ENCODE measurements around the gene PRKCZ. TPM values are rescaled to one million over a fixed set of nuclear protein-coding genes. Genes with fewer than 3 reads are reported as not detected.
"Not testable (repeated sequence)": the region's sequence is repeated elsewhere in the genome, so short reads cannot be mapped to it uniquely, and the experiment has no call there.

Gene PRKCZ
- total and polyA plus RNA-seq, 2 of the 4 experiments (the other 2 are of a cell fraction), result 2.0 to 3.5 TPM

DNA sequence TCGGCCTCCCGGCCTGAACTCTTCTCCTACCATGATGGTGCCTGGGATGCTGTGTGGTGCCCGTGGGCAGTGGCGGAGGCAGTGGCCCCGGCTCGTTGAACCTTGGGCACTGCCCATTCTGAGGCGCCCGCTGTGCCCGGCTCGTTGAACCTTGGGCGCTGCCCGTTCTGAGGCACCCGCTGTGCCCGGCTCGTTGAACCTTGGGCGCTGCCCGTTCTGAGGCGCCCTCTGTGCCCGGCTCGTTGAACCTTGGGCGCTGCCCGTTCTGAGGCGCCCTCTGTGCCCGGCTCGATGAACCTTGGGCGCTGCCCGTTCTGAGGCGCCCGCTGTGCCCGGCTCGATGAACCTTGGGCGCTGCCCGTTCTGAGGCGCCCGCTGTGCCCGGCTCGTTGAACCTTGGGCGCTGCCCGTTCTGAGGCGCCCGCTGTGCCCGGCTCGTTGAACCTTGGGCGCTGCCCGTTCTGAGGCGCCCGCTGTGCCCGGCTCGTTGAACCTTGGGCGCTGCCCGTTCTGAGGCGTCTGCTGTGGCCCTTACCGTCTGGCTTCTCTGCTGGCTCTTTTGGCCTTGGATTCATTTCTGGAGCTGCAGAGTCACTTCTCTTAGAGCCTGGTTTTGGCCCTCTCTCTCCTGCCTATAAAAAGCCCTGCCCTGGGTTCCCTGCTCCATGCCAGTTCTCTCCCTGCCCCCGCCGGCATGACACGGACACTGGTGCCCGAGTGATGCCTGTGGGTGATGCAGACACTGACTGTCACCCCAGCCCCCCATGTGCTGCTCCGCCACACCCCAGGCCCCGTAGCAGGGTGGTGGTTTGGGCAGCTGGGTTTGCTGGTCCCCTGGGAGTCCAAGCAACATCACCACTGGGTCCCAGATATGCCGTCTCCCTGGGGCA is 44.3 kb downstream of the PRKCZ start:
- H4K20me1 ChIP-seq (ENCODE audit: insufficient read depth, low read length); H4K5ac ChIP-seq (ENCODE audit: low read depth, low read length); H4K91ac ChIP-seq (ENCODE audit: insufficient read depth, low read depth, low read length); DNase-seq; H2AK9ac ChIP-seq (replicated peaks; ENCODE audit: low read depth, low read length, poor library complexity); dilution Hi-C loops (cut with HindIII; ENCODE audit: low sequenced_read_pairs, unreplicated experiment); H3K27me3 ChIP-seq (ENCODE audit: control insufficient read depth, insufficient read depth, low read length); H3K4ac ChIP-seq (ENCODE audit: low read depth, low read length); H3K79me1 ChIP-seq (ENCODE audit: low read depth in 1 of 2, low read length in 2 of 2); H3K4me1 ChIP-seq (ENCODE audit: control insufficient read depth, insufficient read depth, low read length); H2AFZ ChIP-seq (replicated peaks; ENCODE audit: low read length, poor library complexity); H3K4me3 ChIP-seq (ENCODE audit: insufficient read depth, low read depth, low read length); H2BK120ac ChIP-seq (ENCODE audit: low read depth, low read length); ATAC-seq (ENCODE audit: low read depth); H3K18ac ChIP-seq (ENCODE audit: low read depth, low read length); H3K27ac ChIP-seq (ENCODE audit: insufficient read depth, low read length); POLR2A ChIA-PET (ENCODE audit: unreplicated experiment); H4K8ac ChIP-seq (ENCODE audit: low read depth in 2 of 2, low read length in 2 of 2); H3K56ac ChIP-seq (ENCODE audit: extremely low read depth, insufficient read depth, low read length); H2BK5ac ChIP-seq (ENCODE audit: low read depth, low read length, poor library complexity, severe bottlenecking); H3K9ac ChIP-seq (ENCODE audit: low read depth, low read length); in situ Hi-C loops (cut with MboI; ENCODE audit: low sequenced_read_pairs); H2AK5ac ChIP-seq (ENCODE audit: low read depth, low read length); BruUV-seq (replicated peaks); CTCF ChIA-PET; H3K9me1 ChIP-seq (ENCODE audit: insufficient read depth, low read length); H3K23ac ChIP-seq (ENCODE audit: low read depth, low read length); H2BK15ac ChIP-seq (ENCODE audit: low read depth, low read length); H3K14ac ChIP-seq (replicated peaks; ENCODE audit: low read depth, low read length); H3K36me3 ChIP-seq (ENCODE audit: control insufficient read depth, insufficient read depth, low read length); H2BK20ac ChIP-seq (ENCODE audit: low read depth, low read length); H3K4me2 ChIP-seq (ENCODE audit: low read depth, low read length): not testable (repeated sequence)
- WGBS, 2 experiments (ENCODE audit: extremely low coverage in 2 of 2, insufficient read length in 1 of 2), result 95% methylated on average over 13 of the region's 60 CpGs; no CpG with 5 or more reads in 1 of the 2 experiments
- intact Hi-C loops (cut with micrococcal nuclease), result loop anchor here (5.0 kb wide), 1 partner anchor 78 kb away; no protein-coding TSS in a partner anchor
- H3K9me3 ChIP-seq (ENCODE audit: control insufficient read depth, insufficient read depth, low read length), result peaks cover 17% of the 10 kb centered on the region
